ENCODE results near the gene NEK6.

The NEK6 gene

DNA sequence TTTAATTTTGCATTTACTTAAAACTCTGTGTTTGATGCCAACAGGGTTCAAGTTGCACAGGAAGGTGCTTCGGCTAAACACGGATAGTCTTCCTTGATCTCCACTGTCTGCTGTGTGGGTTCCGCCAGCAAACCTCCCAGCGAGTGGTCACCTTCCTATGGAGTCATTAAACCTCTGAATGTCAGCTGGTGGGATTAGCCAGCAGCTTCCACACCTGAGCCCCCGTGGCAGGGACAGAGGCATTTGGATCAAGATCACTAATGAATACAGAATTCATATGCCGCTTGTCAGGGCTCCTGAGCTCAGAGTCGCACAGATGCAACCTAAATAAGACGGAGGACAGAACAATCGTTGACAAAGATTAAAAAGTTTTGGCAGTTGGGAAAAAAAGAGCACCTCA lies 118.0 kb downstream of the NEK6 start:
- Histone ChIP-seq H3K36me3 (ENCODE audit: control insufficient read depth, insufficient read depth, low read length) (peaks cover 2% of the 10 kb centered on the region; the same call in 1 of the 2 replicates), H3K4me3 (ENCODE audit: low read length) (no peak overlapping the region), H3K4me1 (ENCODE audit: control insufficient read depth, insufficient read depth, low read length) (no peaks in the 10 kb centered on the region), H3K9me3 (ENCODE audit: control insufficient read depth, insufficient read depth, low read length) (no peaks in the 10 kb centered on the region), H3K27ac (ENCODE audit: low read length) (no peak overlapping the region), H3K27me3 (ENCODE audit: control insufficient read depth, insufficient read depth, low read length) (no peaks in the 10 kb centered on the region)
- no peak for DNase-seq (ENCODE audit: low read depth, low spot score)
- WGBS (ENCODE audit: insufficient coverage, insufficient read length) = no CpG with 5 or more reads among the region's 9 CpGs

DNA sequence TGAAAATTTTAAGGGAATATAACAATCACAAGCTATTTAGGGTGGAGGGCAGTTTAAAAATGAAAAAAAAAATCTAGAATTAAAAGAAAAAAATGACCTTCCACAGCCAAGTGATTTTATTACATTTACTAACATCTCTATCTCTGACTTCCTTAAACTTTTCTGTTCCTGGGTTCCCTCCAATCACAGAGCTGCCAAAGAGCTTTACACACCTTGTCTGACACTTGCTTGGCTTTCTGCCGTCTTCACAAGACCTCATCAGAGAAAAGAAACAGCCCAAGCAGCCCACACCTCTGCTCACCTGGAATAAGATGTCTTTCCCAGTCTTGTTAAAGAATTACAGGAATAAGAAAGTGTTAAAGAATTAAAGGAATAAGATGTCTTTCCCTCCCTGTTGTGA lies 118.6 kb downstream of the NEK6 start:
- H3K36me3 ChIP-seq (ENCODE audit: control insufficient read depth, insufficient read depth, low read length) = peaks cover 2% of the 10 kb centered on the region; the same call in 1 of the 2 replicates
- H3K9me3 ChIP-seq (ENCODE audit: control insufficient read depth, insufficient read depth, low read length) = no peaks in the 10 kb centered on the region
- no peak overlapping the region for H3K4me3 ChIP-seq (ENCODE audit: low read length)
- no peaks in the 10 kb centered on the region for H3K4me1 ChIP-seq (ENCODE audit: control insufficient read depth, insufficient read depth, low read length)
- no peak for DNase-seq (ENCODE audit: low read depth, low spot score)
- H3K27ac ChIP-seq (ENCODE audit: low read length) = no peak overlapping the region
- H3K27me3 ChIP-seq (ENCODE audit: control insufficient read depth, insufficient read depth, low read length) = no peaks in the 10 kb centered on the region
- no CpG with 5 or more reads among the region's 1 CpG for WGBS (ENCODE audit: insufficient coverage, insufficient read length)

GRCh38 chr9:124377551-124378406 lies 120.0 kb downstream of the NEK6 start:
- Histone ChIP-seq H3K4me1 (ENCODE audit: control insufficient read depth, insufficient read depth, low read length) (no peaks in the 10 kb centered on the region), H3K27me3 (ENCODE audit: control insufficient read depth, insufficient read depth, low read length) (no peaks in the 10 kb centered on the region), H3K27ac (ENCODE audit: low read length) (no peak overlapping the region), H3K36me3 (ENCODE audit: control insufficient read depth, insufficient read depth, low read length) (peaks cover 2% of the 10 kb centered on the region; the same call in 1 of the 2 replicates), H3K4me3 (ENCODE audit: low read length) (no peak overlapping the region), H3K9me3 (ENCODE audit: control insufficient read depth, insufficient read depth, low read length) (no peaks in the 10 kb centered on the region)
- no peak for DNase-seq (ENCODE audit: low read depth, low spot score)
- WGBS (ENCODE audit: insufficient coverage, insufficient read length) = no CpG with 5 or more reads among the region's 10 CpGs

- Histone ChIP-seq H3K36me3 (ENCODE audit: control insufficient read depth, insufficient read depth, low read length) (no peaks in the 10 kb centered on the region), H3K27me3 (ENCODE audit: control insufficient read depth, insufficient read depth, low read length) (no peaks in the 10 kb centered on the region), H3K4me1 (ENCODE audit: control insufficient read depth, insufficient read depth, low read length) (no peaks in the 10 kb centered on the region), H3K27ac (ENCODE audit: low read length) (no peak overlapping the region), H3K9me3 (ENCODE audit: control insufficient read depth, insufficient read depth, low read length) (no peaks in the 10 kb centered on the region), H3K4me3 (ENCODE audit: low read length) (no peak overlapping the region)
- no CpG with 5 or more reads among the region's 4 CpGs for WGBS (ENCODE audit: insufficient coverage, insufficient read length)
- no peak for DNase-seq (ENCODE audit: low read depth, low spot score)
Measured at GRCh38 chr9:124381170-124381945, 123.6 kb downstream of the NEK6 start.

DNA sequence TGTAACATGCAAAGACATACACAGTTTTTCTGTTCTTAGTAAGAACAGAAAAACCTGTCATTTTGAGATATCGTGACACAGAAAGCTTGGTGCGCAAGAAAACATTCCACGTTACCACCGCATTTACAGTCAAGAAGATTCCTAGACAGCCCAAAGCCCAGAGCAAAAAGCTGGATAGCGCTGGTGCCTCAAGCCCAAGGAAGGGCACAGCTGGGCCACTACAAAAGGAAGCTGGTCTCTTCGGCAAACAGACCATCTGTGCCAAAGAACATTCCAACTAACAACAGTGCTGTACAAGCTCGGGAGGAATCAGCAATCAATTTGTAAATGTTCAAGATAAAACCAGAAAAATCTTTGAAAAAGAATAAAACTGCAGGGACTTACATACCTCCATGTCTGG lies 126.5 kb downstream of the NEK6 start:
- Histone ChIP-seq H3K4me1 (ENCODE audit: control insufficient read depth, insufficient read depth, low read length) (no peaks in the 10 kb centered on the region), H3K9me3 (ENCODE audit: control insufficient read depth, insufficient read depth, low read length) (no peaks in the 10 kb centered on the region), H3K27me3 (ENCODE audit: control insufficient read depth, insufficient read depth, low read length) (no peaks in the 10 kb centered on the region), H3K36me3 (ENCODE audit: control insufficient read depth, insufficient read depth, low read length) (no peaks in the 10 kb centered on the region), H3K27ac (ENCODE audit: low read length) (no peak overlapping the region), H3K4me3 (ENCODE audit: low read length) (no peak overlapping the region)
- no CpG with 5 or more reads among the region's 7 CpGs for WGBS (ENCODE audit: insufficient coverage, insufficient read length)
- no peak for DNase-seq (ENCODE audit: low read depth, low spot score)

DNA sequence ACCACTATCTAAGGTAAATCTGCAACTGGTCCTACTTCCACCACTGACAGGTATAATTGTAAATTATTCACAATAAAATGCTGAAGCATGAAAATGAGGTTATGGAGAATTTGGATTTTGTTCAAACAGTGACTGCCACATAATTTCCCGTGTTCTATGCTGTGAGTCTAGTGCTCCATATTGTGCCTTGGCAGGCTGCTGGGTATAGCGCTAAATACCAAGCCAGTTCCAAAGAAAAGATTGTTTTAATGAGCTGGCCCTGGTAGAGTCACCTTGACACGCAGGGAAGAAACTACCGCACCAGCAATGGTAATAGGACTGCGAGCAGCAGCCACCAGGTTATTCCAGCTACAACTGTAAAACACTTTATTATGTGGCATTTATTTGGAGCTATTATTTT lies 127.1 kb downstream of the NEK6 start:
- H3K36me3 ChIP-seq (ENCODE audit: control insufficient read depth, insufficient read depth, low read length) = no peaks in the 10 kb centered on the region
- H3K4me1 ChIP-seq (ENCODE audit: control insufficient read depth, insufficient read depth, low read length) = no peaks in the 10 kb centered on the region
- no CpG with 5 or more reads among the region's 5 CpGs for WGBS (ENCODE audit: insufficient coverage, insufficient read length)
- DNase-seq (ENCODE audit: low read depth, low spot score) = no peak
- H3K27ac ChIP-seq (ENCODE audit: low read length) = no peak overlapping the region
- H3K9me3 ChIP-seq (ENCODE audit: control insufficient read depth, insufficient read depth, low read length) = no peaks in the 10 kb centered on the region
- H3K27me3 ChIP-seq (ENCODE audit: control insufficient read depth, insufficient read depth, low read length) = no peaks in the 10 kb centered on the region
- no peak overlapping the region for H3K4me3 ChIP-seq (ENCODE audit: low read length)

DNA sequence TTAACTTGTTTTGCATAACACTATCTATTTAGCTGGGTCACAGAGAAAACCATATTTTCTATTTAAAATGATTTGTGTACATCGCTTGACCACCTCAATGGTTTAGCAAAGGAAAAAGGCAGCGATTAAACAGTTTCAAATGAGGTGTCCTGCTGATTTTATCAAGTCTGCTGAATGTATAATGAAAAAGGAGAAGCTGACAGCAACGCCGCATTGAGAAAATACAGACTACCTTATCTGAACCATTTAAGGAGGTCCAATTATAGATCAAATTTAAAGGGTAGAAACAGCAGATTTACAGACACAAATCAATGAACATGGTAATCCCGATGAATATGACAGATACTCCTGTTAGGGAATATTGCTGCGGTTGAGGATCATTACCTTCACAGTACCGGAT lies 127.9 kb downstream of the NEK6 start:
- Histone ChIP-seq H3K4me3 (ENCODE audit: low read length) (no peak overlapping the region), H3K9me3 (ENCODE audit: control insufficient read depth, insufficient read depth, low read length) (no peaks in the 10 kb centered on the region), H3K4me1 (ENCODE audit: control insufficient read depth, insufficient read depth, low read length) (no peaks in the 10 kb centered on the region), H3K36me3 (ENCODE audit: control insufficient read depth, insufficient read depth, low read length) (no peaks in the 10 kb centered on the region), H3K27ac (ENCODE audit: low read length) (no peak overlapping the region), H3K27me3 (ENCODE audit: control insufficient read depth, insufficient read depth, low read length) (no peaks in the 10 kb centered on the region)
- WGBS (ENCODE audit: insufficient coverage, insufficient read length) = no CpG with 5 or more reads among the region's 7 CpGs
- no peak for DNase-seq (ENCODE audit: low read depth, low spot score)

GRCh38 chr9:124386201-124386600 lies 128.5 kb downstream of the NEK6 start:
- H3K4me1 ChIP-seq (ENCODE audit: control insufficient read depth, insufficient read depth, low read length) = no peaks in the 10 kb centered on the region
- no peaks in the 10 kb centered on the region for H3K9me3 ChIP-seq (ENCODE audit: control insufficient read depth, insufficient read depth, low read length)
- H3K36me3 ChIP-seq (ENCODE audit: control insufficient read depth, insufficient read depth, low read length) = no peaks in the 10 kb centered on the region
- H3K27ac ChIP-seq (ENCODE audit: low read length) = no peak overlapping the region
- no peak overlapping the region for H3K4me3 ChIP-seq (ENCODE audit: low read length)
- no CpG with 5 or more reads among the region's 3 CpGs for WGBS (ENCODE audit: insufficient coverage, insufficient read length)
- no peak for DNase-seq (ENCODE audit: low read depth, low spot score)
- no peaks in the 10 kb centered on the region for H3K27me3 ChIP-seq (ENCODE audit: control insufficient read depth, insufficient read depth, low read length)

GRCh38 chr9:124388275-124389048 lies 130.7 kb downstream of the NEK6 start:
- H3K27me3 ChIP-seq (ENCODE audit: control insufficient read depth, insufficient read depth, low read length) = no peaks in the 10 kb centered on the region
- peaks cover 4% of the 10 kb centered on the region; the same call in 1 of the 2 replicates for H3K4me1 ChIP-seq (ENCODE audit: control insufficient read depth, insufficient read depth, low read length)
- no peaks in the 10 kb centered on the region for H3K9me3 ChIP-seq (ENCODE audit: control insufficient read depth, insufficient read depth, low read length)
- H3K36me3 ChIP-seq (ENCODE audit: control insufficient read depth, insufficient read depth, low read length) = no peaks in the 10 kb centered on the region
- no peak for DNase-seq (ENCODE audit: low read depth, low spot score)
- no peak overlapping the region for H3K27ac ChIP-seq (ENCODE audit: low read length)
- no CpG with 5 or more reads among the region's 12 CpGs for whole genome bisulfite sequencing (ENCODE audit: insufficient coverage, insufficient read length)
- H3K4me3 ChIP-seq (ENCODE audit: low read length) = no peak overlapping the region

All from iPS DF 6.9 (cell line).